SK-N-SH treated with all-trans-retinoic acid at 6 μM for 48 hours (cell line): ENCODE results near the gene DDX54.

ENCODE experiments used
- CREB5 ChIP-seq: fragments of 250-450 bp; sonication (Bioruptor Pico); IDR thresholded peaks from 2 replicates; pipeline ENCODE4 v1.5.1; 2020; ENCODE audit warnings: low read depth, mild to moderate bottlenecking, moderate library complexity
- SNAI2 ChIP-seq: fragments of 250-450 bp; sonication (Bioruptor Pico); IDR thresholded peaks from 2 replicates; pipeline ENCODE4 v1.5.0; 2020; ENCODE audit warnings: mild to moderate bottlenecking, moderate library complexity
- ZNF565 ChIP-seq: fragments of 450-650 bp; formaldehyde crosslinking; conservative IDR thresholded peaks from 2 replicates; pipeline ENCODE4 v1.5.0; 2020; ENCODE audit warnings: low read depth, mild to moderate bottlenecking, moderate library complexity
- TF ChIP-seq, protein P1 (sequence below): fragments of 250-450 bp; sonication (Bioruptor Pico); IDR thresholded peaks from 2 replicates; pipeline ENCODE4 v1.8.0; 2020; ENCODE audit warnings: mild to moderate bottlenecking, moderate library complexity, borderline replicate concordance

DNA sequence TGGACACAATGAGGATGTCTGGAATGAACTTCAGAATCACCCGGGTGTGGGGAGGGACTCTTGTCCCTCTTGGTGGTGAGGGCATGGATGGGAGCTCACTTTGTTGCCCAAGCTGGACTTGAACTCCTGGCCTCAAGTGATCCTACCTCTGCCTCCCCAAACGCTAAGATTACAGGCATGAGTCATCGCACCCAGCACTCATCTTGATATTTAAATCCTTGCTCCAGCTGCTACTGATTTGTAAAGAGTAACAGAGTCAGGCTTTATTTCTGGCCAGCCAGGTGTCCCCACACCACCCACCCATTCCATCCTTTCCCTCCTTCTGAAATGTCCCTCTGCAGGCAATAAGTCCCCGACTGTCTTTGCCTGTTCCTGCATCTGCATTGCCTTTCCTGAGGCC is 4.9 kb downstream of the DDX54 start:
- TF ChIP-seq CREB5 (CRISPR knock-in tag) (no peak), ZNF565 (CRISPR knock-in tag) (no peak), SNAI2 (no peak)
- TF ChIP-seq, protein P1, sequence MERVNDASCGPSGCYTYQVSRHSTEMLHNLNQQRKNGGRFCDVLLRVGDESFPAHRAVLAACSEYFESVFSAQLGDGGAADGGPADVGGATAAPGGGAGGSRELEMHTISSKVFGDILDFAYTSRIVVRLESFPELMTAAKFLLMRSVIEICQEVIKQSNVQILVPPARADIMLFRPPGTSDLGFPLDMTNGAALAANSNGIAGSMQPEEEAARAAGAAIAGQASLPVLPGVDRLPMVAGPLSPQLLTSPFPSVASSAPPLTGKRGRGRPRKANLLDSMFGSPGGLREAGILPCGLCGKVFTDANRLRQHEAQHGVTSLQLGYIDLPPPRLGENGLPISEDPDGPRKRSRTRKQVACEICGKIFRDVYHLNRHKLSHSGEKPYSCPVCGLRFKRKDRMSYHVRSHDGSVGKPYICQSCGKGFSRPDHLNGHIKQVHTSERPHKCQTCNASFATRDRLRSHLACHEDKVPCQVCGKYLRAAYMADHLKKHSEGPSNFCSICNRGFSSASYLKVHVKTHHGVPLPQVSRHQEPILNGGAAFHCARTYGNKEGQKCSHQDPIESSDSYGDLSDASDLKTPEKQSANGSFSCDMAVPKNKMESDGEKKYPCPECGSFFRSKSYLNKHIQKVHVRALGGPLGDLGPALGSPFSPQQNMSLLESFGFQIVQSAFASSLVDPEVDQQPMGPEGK: no peak
